HL-60 (cell line): ENCODE results near the gene PUS7.

Experiments used
- DNase-seq, 2 experiments: peaks; one replicate each; pipeline ENCODE4 v3.0.0-alpha.2; 2010 to 2020; ENCODE audit warnings: low read depth in 1 of 2, low spot score in 1 of 2
- H3K27ac ChIP-seq: fragments of 250-450 bp; sonication (Bioruptor Pico); replicated peaks from 2 replicates; pipeline ENCODE4 v1.5.1; 2020; ENCODE audit warnings: mild to moderate bottlenecking, moderate library complexity
- H3K27me3 ChIP-seq: fragments of 250-450 bp; sonication (Bioruptor Pico); 2 replicates; pipeline ENCODE4 v1.5.1; 2021; ENCODE audit warnings: mild to moderate bottlenecking, moderate library complexity; ENCODE audit not compliant: insufficient read depth, poor library complexity, severe bottlenecking
- H3K4me3 ChIP-seq: replicated peaks from 2 replicates; pipeline ENCODE4 v1.5.1; 2011; ENCODE audit warnings: mild to moderate bottlenecking, control low read depth, low read length; ENCODE audit not compliant: insufficient read depth
- GABPA ChIP-seq: IDR thresholded peaks from 2 replicates; pipeline ENCODE4 v1.6.1; 2012; ENCODE audit warnings: low read depth
- POLR2AphosphoS5 ChIP-seq: IDR thresholded peaks from 2 replicates; pipeline ENCODE4 v1.6.1; 2012; ENCODE audit warnings: low read depth
- SPI1 ChIP-seq: IDR thresholded peaks from 2 replicates; pipeline ENCODE4 v1.6.1; 2012; ENCODE audit warnings: low read depth, mild to moderate bottlenecking, borderline replicate concordance
- TF ChIP-seq, protein P1 (sequence below): IDR thresholded peaks from 2 replicates; pipeline ENCODE4 v1.6.1; 2012; ENCODE audit warnings: low read depth; ENCODE audit not compliant: insufficient replicate concordance
- TF ChIP-seq, protein P2 (sequence below): IDR thresholded peaks from one replicate; pipeline ENCODE4 v1.5.1; 2011; ENCODE audit warnings: low read length, control low read depth, inconsistent platforms; ENCODE audit not compliant: insufficient read depth

The PUS7 gene

DNA sequence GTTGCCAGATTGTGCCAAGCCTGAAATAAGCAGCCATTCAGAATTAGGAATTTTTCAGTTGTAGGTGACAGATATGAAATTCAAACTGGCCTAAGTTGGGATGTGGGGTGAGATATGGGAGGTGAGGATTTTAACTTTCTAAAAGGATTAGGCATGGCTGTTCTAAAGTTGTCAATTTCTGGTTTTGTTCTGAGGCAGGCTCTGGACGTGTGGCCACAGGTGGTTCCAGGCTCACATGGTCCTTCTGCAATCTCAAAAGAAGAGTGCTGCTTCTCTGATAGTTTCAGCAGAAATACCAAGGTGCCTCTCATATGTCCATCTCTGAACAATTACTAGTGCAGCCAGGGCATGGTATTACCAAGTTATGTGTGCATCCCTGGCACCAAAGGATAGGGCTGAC lies 37.9 kb upstream of the PUS7 start:
- no peak for DNase-seq
- no peaks in the 10 kb centered on the region for H3K27me3 ChIP-seq
- TF ChIP-seq POLR2AphosphoS5 (no peak), GABPA (no peak), SPI1 (no peak)
- TF ChIP-seq, protein P1, sequence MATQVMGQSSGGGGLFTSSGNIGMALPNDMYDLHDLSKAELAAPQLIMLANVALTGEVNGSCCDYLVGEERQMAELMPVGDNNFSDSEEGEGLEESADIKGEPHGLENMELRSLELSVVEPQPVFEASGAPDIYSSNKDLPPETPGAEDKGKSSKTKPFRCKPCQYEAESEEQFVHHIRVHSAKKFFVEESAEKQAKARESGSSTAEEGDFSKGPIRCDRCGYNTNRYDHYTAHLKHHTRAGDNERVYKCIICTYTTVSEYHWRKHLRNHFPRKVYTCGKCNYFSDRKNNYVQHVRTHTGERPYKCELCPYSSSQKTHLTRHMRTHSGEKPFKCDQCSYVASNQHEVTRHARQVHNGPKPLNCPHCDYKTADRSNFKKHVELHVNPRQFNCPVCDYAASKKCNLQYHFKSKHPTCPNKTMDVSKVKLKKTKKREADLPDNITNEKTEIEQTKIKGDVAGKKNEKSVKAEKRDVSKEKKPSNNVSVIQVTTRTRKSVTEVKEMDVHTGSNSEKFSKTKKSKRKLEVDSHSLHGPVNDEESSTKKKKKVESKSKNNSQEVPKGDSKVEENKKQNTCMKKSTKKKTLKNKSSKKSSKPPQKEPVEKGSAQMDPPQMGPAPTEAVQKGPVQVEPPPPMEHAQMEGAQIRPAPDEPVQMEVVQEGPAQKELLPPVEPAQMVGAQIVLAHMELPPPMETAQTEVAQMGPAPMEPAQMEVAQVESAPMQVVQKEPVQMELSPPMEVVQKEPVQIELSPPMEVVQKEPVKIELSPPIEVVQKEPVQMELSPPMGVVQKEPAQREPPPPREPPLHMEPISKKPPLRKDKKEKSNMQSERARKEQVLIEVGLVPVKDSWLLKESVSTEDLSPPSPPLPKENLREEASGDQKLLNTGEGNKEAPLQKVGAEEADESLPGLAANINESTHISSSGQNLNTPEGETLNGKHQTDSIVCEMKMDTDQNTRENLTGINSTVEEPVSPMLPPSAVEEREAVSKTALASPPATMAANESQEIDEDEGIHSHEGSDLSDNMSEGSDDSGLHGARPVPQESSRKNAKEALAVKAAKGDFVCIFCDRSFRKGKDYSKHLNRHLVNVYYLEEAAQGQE: no peak
- TF ChIP-seq, protein P2, sequence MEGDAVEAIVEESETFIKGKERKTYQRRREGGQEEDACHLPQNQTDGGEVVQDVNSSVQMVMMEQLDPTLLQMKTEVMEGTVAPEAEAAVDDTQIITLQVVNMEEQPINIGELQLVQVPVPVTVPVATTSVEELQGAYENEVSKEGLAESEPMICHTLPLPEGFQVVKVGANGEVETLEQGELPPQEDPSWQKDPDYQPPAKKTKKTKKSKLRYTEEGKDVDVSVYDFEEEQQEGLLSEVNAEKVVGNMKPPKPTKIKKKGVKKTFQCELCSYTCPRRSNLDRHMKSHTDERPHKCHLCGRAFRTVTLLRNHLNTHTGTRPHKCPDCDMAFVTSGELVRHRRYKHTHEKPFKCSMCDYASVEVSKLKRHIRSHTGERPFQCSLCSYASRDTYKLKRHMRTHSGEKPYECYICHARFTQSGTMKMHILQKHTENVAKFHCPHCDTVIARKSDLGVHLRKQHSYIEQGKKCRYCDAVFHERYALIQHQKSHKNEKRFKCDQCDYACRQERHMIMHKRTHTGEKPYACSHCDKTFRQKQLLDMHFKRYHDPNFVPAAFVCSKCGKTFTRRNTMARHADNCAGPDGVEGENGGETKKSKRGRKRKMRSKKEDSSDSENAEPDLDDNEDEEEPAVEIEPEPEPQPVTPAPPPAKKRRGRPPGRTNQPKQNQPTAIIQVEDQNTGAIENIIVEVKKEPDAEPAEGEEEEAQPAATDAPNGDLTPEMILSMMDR: no peak
- no peak overlapping the region for H3K4me3 ChIP-seq
- no peak overlapping the region for H3K27ac ChIP-seq

DNA sequence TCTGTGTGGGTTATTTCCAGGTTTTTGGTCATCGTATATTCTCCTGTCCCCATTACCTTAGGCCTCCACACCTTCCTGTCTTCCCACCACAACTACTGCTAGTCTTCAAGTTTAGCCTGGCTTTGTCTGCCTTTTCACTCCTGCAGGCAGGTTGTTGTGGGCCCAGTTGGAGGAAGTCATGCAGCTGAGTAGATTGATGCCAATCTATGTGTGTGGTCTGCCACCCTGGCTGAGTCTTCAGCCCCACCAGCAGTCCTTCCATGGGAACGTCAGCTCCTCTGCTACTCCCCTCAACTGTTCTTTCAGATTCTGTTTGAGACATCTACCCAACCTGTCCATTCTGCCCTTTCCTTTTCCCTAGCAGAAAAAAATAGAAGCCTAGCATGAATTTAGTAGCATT lies 16.3 kb upstream of the PUS7 start:
- H3K4me3 ChIP-seq: no peak overlapping the region
- TF ChIP-seq GABPA: no peak
- TF ChIP-seq, protein P1: no peak
- TF ChIP-seq, protein P2: no peak
- TF ChIP-seq POLR2AphosphoS5: no peak
- TF ChIP-seq SPI1: no peak
- H3K27ac ChIP-seq: no peak overlapping the region
- H3K27me3 ChIP-seq: no peaks in the 10 kb centered on the region
- DNase-seq: no peak

DNA sequence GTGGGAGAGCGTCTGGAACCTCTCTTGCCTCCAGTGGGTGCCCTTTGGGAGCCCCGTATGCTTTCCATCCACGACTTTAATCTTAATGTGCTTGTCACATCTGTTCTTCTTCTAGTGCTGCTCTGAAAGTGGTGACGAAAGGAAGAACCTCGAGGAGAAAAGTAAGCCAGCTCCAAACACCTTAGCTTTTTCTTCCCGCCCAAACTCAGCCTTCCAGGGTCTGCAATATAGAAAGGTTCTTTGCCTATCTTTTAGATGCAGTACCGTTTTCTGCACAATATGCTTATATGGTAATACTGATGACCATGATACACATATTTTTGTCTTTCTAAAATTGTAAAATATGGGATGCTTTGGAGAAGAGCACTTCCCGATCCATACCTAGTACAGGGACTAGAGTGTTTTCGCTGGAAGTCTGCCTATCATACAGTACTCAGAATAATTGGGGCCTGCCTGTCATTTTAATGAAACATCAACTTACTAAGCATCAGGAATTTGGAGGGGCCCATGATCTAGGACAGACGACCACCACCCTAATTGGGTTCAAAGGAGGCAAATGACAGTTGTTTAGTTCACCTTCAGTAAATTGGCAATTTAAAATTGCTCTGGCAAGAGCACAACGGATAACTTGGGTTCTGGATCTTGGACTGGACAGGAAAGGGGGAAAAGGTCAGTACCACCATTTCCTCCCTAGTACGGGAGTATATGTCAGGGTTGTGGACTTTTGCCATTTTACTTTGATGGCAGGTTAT lies 10.8 kb upstream of the PUS7 start:
- no peak for TF ChIP-seq POLR2AphosphoS5
- Histone ChIP-seq H3K27me3 (no peaks in the 10 kb centered on the region), H3K4me3 (peak overlapping the region; percentile 98), H3K27ac (peak overlapping the region; percentile 85)
- no peak for DNase-seq

DNA sequence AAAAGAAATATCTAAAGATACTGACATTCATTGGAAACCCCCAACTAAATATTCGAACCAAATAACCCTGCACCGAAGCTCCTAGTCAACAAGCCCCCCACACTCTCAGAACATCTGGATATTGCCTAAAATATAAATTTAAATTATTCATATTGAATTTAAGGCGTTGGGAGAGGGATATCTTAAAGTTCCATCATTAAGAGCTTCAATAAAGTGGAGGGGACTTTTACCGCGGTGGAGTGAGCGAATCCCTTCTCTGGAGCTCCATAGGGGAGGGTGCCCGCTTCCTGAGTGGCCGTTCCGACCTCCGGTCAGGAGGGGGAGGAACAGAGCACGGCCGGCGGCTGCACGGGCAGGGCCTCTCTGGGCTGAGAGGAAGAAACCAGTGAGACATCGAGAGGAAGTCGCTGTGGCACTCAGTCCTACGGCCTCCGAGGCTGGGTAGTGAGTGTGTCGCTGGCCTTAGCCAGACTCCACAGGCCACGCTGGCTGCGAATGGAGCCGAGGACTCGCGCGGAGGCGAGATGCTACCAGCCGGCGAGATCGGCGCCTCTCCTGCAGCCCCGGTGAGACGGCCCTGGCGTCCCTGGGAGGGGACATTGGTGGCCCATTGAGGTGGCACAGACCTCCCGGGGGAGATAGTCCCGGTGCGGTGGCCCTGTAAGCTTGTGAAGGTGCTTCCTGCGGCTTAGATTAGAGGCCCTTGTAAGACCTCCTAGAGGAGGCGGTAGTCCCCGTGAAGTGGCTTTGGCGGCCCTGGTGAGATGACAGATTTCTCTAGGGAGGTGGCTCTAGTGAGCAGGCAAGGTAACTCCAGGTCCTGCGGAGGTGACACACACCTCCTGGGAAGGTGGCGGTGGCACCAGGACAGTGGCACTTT lies 10.0 kb upstream of the PUS7 start, which contains the start of gene RINT1:
RINT1 (plus strand) TSS at position 410 of the 880 bp plus-strand sequence; CDS start at position 525, 115 bp downstream.
- peak within 1 kb of the TSS; percentile 85 for H3K27ac ChIP-seq
- DNase-seq: peak; percentile 87 to 96
- TF ChIP-seq POLR2AphosphoS5 (peak; percentile 98), SPI1 (peak; percentile 92), GABPA (peak; percentile 78)
- TF ChIP-seq, protein P2: peak; percentile 72
- TF ChIP-seq, protein P1: peak; percentile 73
- H3K27me3 ChIP-seq: no peaks in the 10 kb centered on the region
- H3K4me3 ChIP-seq: peak within 1 kb of the TSS; percentile 98
